Stimulated activated naive CD8-positive, alpha-beta T cell treated with anti-CD3 and anti-CD28 coated beads, Interleukin-15, Interleukin-2, amounts not matched to agents 100 ng/mL and 50 ng/mL, for 24 hours (primary cell): ENCODE results near the gene HCFC1.

Source experiments
- H3K27ac Mint-ChIP-seq: one replicate; pipeline ENCODE4 v1.8.0; 2021; ENCODE audit warnings: mild to moderate bottlenecking, mixed read lengths
- H3K27me3 Mint-ChIP-seq: one replicate; pipeline ENCODE4 v1.8.0; 2021; ENCODE audit warnings: mixed read lengths
- H3K36me3 Mint-ChIP-seq: one replicate; pipeline ENCODE4 v1.8.0; 2021; ENCODE audit warnings: low read depth, mixed read lengths
- H3K4me1 Mint-ChIP-seq: one replicate; pipeline ENCODE4 v1.8.0; 2021; ENCODE audit warnings: low read depth, mixed read lengths
- H3K4me3 Mint-ChIP-seq: one replicate; pipeline ENCODE4 v1.8.0; 2021; ENCODE audit warnings: mild to moderate bottlenecking, mixed read lengths
- H3K9me3 Mint-ChIP-seq: one replicate; pipeline ENCODE4 v1.8.0; 2021; ENCODE audit warnings: mixed read lengths

Gene HCFC1

DNA sequence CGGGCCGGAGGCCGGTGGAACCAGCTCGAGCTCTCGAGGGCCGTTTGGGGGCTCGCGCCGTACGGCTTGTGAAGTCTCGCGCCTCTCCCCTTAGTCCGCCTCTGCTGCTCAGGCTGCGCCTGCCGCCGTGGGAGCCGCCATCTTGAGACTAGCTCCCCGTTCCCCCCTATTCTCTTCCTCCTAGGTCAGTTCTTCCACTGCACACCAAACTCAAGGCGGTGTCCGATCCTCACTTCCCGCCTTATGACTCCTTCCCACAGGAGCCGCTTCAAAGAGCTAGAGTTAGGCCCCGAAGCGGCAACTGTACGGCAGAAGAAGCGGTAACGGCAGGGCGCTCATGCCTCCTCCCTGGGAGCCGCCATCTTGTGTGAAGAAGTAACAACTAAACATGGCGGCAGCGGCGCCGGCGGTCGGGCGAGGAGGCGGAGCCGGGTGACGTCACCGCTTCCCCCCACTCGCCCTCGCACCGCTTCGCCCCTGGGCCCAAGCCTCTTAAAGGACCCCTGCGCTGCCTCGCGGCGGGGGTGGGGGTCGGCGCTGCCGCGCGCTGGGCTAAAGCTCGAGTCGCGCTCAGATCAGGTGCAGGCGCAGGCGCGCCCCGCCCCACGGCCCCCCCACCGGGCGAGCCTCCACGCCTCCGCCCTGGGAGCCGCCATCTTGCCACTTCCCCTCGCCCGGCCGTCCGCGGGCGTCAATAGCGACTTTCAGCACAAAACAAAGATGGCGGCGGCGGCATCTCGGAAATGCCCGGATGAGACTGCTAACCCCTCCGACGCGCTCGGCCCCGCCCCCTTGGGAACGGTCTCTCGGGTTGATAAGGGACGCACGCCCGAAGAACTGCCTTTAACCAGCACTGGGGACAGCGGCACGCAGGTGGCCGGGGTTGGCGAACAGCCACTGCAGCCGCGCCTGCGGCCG is at the start of gene HCFC1:
HCFC1 (minus strand) TSS at position 369 of the 918 bp plus-strand sequence. CDS start 978 bp downstream, outside the sequence.
- H3K4me3 Mint-ChIP-seq = peak within 1 kb of the TSS; percentile 97

DNA sequence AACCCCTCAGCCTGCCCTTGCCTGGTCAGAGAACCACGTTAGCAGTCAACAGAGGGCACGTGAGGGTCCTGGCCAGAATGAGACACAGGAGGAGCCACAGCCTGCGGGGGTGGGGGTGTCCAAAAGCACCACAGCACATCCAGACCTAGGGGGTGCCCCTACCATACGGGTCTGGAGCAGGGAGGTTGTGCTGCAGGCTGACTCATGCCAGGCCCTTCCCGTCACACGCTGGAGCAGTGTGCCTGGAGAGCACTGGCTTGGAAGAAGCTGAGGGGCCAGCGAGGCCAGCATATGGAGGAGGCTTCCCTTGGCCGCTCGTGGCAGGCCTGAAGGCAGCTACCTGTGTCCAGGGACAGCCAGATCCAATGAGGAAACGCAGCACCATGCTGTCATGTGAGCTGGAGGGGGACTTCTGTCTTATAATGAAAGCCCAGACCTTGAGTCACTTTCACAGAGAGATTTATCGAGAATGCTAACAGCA is 49.6 kb upstream of the HCFC1 start:
- Mint-ChIP-seq H3K4me1 (peaks cover 21% of the 10 kb centered on the region), H3K27me3 (no peaks in the 10 kb centered on the region), H3K9me3 (no peaks in the 10 kb centered on the region), H3K4me3 (peak overlapping the region; percentile 92), H3K36me3 (no peaks in the 10 kb centered on the region), H3K27ac (peak overlapping the region; percentile 95)

More for the DNA sequence above, at the start of gene HCFC1:
- Mint-ChIP-seq H3K36me3 (peaks cover 18% of the 10 kb centered on the region), H3K4me1 (peaks cover 41% of the 10 kb centered on the region), H3K9me3 (no peaks in the 10 kb centered on the region), H3K27me3 (no peaks in the 10 kb centered on the region), H3K27ac (peak within 1 kb of the TSS; percentile 100)

GRCh38 chrX:154020536-154021115 is 49.0 kb upstream of the HCFC1 start:
- peak overlapping the region; percentile 92 for H3K4me3 Mint-ChIP-seq
- H3K9me3 Mint-ChIP-seq = no peaks in the 10 kb centered on the region
- no peaks in the 10 kb centered on the region for H3K27me3 Mint-ChIP-seq
- peak overlapping the region; percentile 95 for H3K27ac Mint-ChIP-seq
- peaks cover 5% of the 10 kb centered on the region for H3K36me3 Mint-ChIP-seq
- H3K4me1 Mint-ChIP-seq = peaks cover 25% of the 10 kb centered on the region

DNA sequence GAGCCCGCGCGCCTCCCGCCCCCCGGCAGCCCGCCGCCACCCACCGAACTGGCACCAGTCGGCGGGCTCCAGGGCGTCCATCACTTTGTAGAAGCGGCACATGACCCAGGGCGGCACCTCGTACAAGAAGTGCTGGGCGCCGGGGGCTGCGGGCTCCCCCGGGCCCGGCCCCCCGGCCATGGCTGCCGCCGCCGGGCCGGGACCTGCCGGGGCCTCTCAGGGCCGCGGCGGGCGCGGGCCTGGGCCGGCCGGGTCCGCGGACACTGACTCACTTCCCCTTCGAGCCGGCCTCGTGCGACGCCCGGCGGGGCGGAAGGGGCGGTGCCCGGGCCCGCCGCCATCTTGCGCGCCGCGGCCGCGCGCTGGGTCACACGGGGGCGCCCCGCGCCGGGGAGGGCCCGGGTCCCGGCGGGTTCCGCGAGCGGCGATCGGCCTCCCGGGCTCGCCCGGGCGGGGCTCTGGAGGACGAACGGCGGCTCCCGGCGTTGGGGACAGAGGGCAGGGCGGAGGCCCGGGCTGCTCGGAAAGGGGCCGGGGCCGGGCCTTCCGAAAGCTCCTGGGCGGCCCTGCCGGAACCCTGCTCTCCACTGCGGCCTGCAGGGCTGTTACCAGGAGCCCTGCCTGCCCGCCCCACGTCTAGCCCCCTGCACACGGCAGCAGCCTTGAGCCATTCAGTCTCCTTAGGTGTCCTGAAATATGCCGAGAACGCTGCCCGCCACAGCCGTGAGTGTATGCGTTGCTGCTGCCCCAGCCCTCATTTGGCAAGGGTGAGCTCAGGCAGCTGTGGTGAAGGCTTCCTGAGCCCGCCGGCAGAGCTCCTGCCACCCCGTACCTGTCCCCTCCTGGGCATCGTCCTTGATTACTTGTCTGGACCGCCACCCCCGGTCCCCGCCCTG is 48.3 kb upstream of the HCFC1 start, which contains the start of gene IRAK1:
IRAK1 (minus strand) TSS at position 270 of the 896 bp plus-strand sequence; CDS start at position 180, 90 bp downstream.
- no peaks in the 10 kb centered on the region for H3K9me3 Mint-ChIP-seq
- no peaks in the 10 kb centered on the region for H3K27me3 Mint-ChIP-seq
- H3K4me3 Mint-ChIP-seq = peak within 1 kb of the TSS; percentile 92
- peak within 1 kb of the TSS; percentile 95 for H3K27ac Mint-ChIP-seq
- H3K4me1 Mint-ChIP-seq = peaks cover 30% of the 10 kb centered on the region
- H3K36me3 Mint-ChIP-seq = peaks cover 12% of the 10 kb centered on the region

GRCh38 chrX:154019061-154019621 is 47.5 kb upstream of the HCFC1 start:
- Mint-ChIP-seq H3K9me3 (no peaks in the 10 kb centered on the region), H3K27ac (peak overlapping the region; percentile 94), H3K27me3 (no peaks in the 10 kb centered on the region), H3K4me1 (peaks cover 34% of the 10 kb centered on the region), H3K4me3 (peak overlapping the region; percentile 87), H3K36me3 (peaks cover 12% of the 10 kb centered on the region)

GRCh38 chrX:154018518-154019060 is 47.0 kb upstream of the HCFC1 start:
- H3K27me3 Mint-ChIP-seq = no peaks in the 10 kb centered on the region
- peaks cover 34% of the 10 kb centered on the region for H3K4me1 Mint-ChIP-seq
- no peaks in the 10 kb centered on the region for H3K9me3 Mint-ChIP-seq
- peaks cover 12% of the 10 kb centered on the region for H3K36me3 Mint-ChIP-seq
- peak overlapping the region; percentile 87 for H3K4me3 Mint-ChIP-seq
- H3K27ac Mint-ChIP-seq = peak overlapping the region; percentile 94

GRCh38 chrX:154017766-154018517 is 46.3 kb upstream of the HCFC1 start:
- H3K9me3 Mint-ChIP-seq = no peaks in the 10 kb centered on the region
- H3K27me3 Mint-ChIP-seq = no peaks in the 10 kb centered on the region
- H3K36me3 Mint-ChIP-seq = peaks cover 12% of the 10 kb centered on the region
- H3K27ac Mint-ChIP-seq = peak overlapping the region; percentile 94
- peak overlapping the region; percentile 87 for H3K4me3 Mint-ChIP-seq
- H3K4me1 Mint-ChIP-seq = peaks cover 31% of the 10 kb centered on the region

GRCh38 chrX:154016366-154017076 is 44.9 kb upstream of the HCFC1 start:
- Mint-ChIP-seq H3K27ac (no peak overlapping the region), H3K36me3 (peaks cover 16% of the 10 kb centered on the region), H3K4me1 (peaks cover 30% of the 10 kb centered on the region), H3K4me3 (no peak overlapping the region), H3K27me3 (no peaks in the 10 kb centered on the region), H3K9me3 (no peaks in the 10 kb centered on the region)

DNA sequence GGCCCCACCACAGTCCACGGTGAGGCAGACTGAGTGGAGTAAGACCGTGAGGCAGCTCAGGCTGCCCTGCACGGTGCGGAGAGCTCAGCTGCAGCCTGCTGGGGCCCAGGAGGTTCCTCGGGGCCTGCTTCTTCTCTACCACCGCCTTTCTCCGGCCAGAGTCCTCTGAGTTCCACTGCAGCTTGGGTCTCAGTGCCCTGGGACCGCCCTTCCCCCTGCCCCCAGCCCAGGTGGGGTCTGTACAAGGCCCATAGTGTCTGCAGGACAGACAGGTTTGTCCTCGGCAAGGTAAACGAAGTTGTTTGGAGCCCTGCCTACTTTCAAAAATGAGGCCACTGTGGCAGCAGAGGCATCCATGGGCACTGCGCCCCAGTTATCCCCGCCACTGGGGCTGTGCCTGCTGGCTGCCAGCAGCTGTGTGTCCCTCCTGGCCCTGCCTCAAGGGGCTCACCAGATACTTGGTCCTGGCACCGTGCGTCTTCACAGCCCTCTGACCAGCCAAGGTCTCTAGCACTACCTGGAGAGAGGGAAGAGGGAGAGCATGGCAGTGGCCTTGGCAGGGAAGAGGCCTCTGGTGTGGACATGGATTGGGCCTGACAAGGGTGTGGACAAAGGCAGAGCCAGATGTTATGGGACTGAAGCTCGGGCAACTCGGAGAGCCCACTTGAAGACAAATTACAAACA is 44.1 kb upstream of the HCFC1 start:
- Mint-ChIP-seq H3K4me3 (no peak overlapping the region), H3K27ac (peak overlapping the region; percentile 52), H3K36me3 (peaks cover 20% of the 10 kb centered on the region), H3K27me3 (no peaks in the 10 kb centered on the region), H3K9me3 (no peaks in the 10 kb centered on the region), H3K4me1 (peaks cover 23% of the 10 kb centered on the region)

GRCh38 chrX:154014429-154015380 is 43.1 kb upstream of the HCFC1 start:
- Mint-ChIP-seq H3K36me3 (peaks cover 26% of the 10 kb centered on the region), H3K27ac (peak overlapping the region; percentile 61), H3K9me3 (no peaks in the 10 kb centered on the region), H3K4me3 (no peak overlapping the region), H3K27me3 (no peaks in the 10 kb centered on the region), H3K4me1 (peaks cover 23% of the 10 kb centered on the region)

DNA sequence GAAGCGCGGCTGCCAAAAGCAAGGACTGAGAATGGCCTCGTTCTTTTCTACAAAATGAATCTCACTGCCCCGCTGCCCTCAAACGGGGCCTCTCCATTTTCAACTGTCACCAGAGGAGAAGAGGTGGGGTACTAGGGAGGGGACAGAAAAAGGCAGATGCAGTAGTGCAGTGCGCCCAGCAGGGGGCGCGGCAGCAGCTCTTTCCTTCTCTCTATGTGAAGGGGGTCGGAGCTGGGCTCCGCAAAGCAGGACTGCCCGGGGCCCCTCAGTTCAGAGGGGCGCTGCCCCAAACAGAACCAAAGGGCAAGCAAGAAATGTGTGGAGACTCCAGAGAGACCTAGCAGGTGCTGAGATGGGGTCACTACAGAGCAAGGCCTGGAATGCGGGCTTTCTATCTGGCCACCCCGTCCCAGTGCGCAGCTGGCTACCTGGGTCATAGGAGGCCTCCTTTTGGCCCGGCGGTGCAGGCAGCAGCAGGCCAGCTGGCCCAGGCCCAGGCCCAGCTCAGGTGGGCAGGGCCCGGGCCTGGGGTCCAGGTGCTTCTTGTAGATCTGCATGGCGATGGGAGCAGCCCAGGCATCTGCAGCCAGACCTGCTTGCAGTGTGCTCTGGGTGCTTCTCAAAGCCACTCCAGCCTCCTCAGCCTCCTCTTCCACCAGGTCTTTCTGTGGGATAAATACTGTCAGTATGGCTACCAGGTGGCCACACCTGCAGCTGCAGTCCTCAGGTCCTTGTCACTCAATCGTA is 42.2 kb upstream of the HCFC1 start:
- Mint-ChIP-seq H3K27me3 (no peaks in the 10 kb centered on the region), H3K27ac (no peak overlapping the region), H3K9me3 (no peaks in the 10 kb centered on the region), H3K4me1 (peaks cover 23% of the 10 kb centered on the region), H3K36me3 (peaks cover 26% of the 10 kb centered on the region), H3K4me3 (no peak overlapping the region)
